ENCODE measurements around the gene TMOD1.

TMOD1 gene

GRCh38 chr9:97518909-97519307, 17.4 kb downstream of the TMOD1 start:
- no peak for DNase-seq

- DNase-seq = no peak
Measured at GRCh38 chr9:97519441-97519970, 18.0 kb downstream of the TMOD1 start.

GRCh38 chr9:97521576-97522333, 20.3 kb downstream of the TMOD1 start:
- no peak for DNase-seq

- DNase-seq = no peak
Measured at GRCh38 chr9:97524424-97524823, 23.0 kb downstream of the TMOD1 start.

DNA sequence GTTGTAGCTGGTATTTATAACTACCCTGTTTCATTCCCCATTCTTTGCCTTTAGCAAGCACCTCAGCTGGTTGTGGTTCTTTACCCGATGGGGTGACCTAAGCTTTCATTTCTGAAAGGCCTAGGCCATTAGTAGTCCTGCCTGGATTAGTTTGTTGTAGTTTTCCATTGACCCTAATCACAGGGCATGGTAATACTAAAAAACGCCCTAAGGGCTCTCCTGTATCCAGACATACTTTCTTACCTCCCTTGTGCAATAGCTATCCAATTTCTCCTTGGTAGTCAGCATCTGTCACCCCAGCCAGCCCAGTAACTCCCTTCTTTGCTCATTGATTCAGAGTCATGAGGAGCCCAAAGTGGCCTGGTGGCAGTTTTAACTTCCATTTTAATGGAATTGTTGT, 24.0 kb downstream of the TMOD1 start:
- no peak for DNase-seq

- no peak for DNase-seq
Measured at GRCh38 chr9:97526895-97527575, 25.6 kb downstream of the TMOD1 start.

DNA sequence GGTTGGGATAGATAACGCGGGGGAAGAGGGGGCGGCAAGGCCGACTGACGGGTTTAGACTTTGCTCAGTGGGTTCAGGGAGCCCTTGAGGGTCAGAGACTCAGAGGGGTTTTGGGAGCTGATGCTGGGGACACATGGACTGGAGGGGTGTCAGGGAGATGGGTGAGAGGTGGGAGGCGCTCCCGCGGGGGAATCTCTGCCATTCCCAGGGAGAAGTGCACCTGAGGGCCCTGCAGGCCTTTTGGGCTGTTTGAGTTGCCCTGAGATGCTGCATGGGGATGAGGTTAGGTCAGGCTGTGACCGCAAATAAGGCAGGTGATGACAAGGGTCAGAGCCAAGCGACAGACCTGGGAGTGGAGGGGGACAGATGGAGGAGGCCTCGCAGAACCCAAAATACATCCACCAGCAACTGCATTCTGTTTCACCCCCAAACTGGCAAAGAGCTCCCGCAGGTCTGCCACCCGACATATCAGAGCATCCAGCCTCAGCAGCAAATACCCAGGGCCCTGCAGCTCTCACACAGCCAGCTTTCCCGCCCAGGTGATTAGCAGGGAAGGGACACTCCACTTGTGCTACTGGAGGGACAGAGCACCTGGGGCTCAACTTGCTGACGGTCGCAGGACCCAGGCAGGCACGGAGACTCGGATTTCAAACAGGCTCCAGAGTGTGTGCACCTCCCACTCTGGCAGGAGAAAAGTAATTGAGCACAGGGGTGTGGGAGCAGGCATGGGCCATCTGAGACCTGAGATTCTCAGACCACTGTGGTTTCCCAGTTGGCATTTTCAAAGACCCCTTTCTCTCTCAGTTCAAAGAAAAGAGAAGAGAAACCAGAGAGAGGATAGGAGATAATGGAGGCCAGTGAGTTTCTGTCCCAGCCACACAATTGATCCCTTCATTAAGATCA, 26.4 kb downstream of the TMOD1 start:
- no peak for DNase-seq

DNA sequence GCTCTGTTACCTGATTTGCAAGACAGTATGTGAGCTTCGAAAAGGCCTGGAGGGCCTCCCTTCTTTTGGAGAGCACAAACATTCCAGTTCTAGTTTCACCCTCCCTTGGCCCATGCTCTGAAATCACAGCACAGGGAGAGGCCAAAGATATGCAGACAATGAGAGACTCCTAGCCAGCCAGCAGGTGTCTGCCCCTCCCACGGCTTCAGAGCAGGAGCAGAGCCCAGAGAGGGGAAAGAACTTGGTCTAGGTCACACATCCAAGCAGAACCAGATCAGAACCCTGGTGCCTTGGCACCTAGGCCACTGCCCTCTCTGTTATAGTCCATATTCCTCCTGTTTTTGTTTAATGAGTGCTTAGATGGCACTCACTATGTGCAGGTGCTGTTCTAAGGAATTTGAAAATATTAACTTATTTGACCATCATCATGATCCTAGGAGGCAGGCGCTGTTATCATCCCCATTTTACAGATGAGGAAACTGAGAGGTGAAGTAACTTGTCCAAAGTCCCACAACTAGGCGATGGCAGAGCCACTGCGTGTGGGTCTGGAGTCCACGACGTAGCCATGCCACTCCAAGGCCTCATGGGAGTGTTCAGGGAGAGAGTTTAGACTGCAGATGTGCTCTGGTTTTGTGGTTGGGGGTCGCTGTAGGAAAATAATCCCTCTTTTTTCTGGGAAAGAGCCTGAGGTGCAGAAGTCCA, 27.2 kb downstream of the TMOD1 start:
- no peak for DNase-seq

GRCh38 chr9:97529363-97530076, 28.1 kb downstream of the TMOD1 start:
- DNase-seq = no peak

GRCh38 chr9:97531888-97532376, 30.5 kb downstream of the TMOD1 start:
- no peak for DNase-seq

DNA sequence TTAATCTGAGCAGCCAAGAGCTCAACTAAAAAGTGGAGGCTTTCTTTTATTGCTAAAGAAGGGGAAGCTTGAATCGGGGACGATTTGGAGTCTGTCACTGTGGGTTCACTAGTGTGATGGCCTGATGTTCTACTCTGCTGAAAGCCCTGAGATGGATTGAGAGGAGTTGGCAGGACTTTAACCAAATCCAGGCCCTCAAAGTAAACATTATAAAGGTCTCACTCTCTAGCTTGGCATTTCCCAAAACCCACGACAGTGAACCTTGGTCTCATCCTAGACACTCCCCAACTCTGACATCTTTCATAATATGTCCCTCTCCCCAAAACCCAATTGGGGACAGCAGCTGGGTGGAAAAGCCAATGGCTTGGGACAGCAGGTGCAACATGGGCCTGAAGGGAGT, 32.7 kb downstream of the TMOD1 start:
- no peak for DNase-seq

GRCh38 chr9:97534961-97535594, 33.6 kb downstream of the TMOD1 start:
- no peak for DNase-seq

DNA sequence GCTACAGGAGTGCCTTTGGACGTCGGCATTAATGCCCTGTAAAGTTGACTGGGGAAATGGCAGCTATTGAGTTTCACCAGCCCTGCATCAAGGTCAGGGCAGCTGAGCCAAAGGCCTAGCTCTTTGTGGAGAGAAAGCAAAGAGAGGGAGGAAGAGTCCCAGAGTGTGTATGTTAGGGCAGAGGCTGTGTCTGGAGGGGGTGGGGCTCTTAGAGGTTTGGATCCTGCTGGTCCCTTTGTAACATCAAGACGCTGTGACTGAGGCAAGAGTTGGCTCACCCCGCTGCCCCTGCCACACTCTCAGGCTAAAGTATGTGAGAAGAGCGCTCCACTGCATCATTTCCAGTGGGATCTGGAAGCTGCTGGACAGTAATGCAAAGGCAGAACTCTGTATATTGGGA, 34.3 kb downstream of the TMOD1 start:
- no peak for DNase-seq

DNA sequence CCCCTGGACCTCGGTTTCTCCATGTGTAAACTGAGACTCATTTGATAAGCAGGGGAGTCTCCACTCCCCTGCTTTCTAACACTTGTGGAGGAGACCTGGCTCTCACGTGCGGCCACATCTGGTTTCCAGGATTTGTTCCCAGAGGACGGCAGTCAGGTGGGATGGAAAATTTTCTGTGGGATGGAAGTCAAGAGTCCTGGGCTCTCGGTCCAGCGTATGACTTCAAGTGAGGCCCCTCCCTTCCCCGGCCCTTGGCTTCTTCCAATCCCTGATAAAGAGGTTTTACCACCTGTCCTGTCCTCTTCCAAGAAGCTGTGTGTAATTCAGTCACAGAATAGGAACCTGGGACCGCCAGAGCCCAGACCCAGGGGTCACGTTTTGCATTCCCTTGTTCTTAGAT, 35.0 kb downstream of the TMOD1 start:
- no peak for DNase-seq

- no peak for DNase-seq
Measured at GRCh38 chr9:97543561-97543960, 42.1 kb downstream of the TMOD1 start.

- DNase-seq = no peak
Measured at GRCh38 chr9:97545486-97545885, 44.0 kb downstream of the TMOD1 start.

DNA sequence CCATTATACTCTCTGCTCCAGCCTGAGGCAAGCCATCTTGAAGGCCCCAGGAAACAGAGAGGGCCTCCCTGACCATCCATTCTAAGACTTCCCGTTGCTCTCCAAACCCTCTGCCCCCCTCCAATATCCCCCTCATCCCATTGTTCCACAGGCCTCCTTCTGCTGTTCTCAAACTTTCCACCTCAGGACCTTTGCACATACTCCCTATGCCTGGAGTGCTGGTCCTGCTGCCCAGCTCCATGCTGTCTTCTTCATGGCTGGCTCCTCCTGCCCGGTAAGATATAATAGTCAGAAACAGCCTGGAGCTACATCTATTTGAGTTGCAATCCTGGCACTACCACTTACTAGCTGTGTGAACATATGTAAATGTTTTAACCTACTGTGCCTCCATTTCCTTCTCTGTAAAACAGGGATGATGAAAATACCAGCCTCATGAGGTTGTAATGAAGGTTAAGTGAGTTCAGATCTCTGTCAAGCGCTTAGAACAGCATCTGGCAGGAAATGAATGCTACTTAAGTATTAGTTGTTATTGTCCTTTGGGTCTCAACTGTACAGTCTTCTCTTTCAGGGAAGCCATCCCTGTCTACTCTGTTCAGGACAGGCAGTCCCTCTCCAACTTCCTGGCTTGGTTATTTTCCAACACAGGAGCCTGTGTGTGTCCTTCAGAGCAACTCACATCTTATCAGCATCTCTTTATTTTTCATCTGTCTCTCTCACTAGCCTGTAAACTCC, 45.8 kb downstream of the TMOD1 start:
- no peak for DNase-seq

- DNase-seq = no peak
Measured at GRCh38 chr9:97548379-97548778, 46.9 kb downstream of the TMOD1 start.

- DNase-seq = no peak
Measured at GRCh38 chr9:97548819-97549540, 47.5 kb downstream of the TMOD1 start.

- DNase-seq = no peak
Measured at GRCh38 chr9:97550386-97550785, 48.9 kb downstream of the TMOD1 start.
